HCEC 1CT (cell line): Measurements from ENCODE around the gene LRP5.
"Not testable (repeated sequence)": the region's sequence is repeated elsewhere in the genome, so short reads cannot be mapped to it uniquely, and the experiment has no call there.

Source experiments
- DNase-seq: peaks from one replicate; pipeline ENCODE4 v3.0.0-alpha.2; 2017

The LRP5 gene

GRCh38 chr11:68329978-68330699, 17.7 kb downstream of the LRP5 start:
- DNase-seq = no peak

GRCh38 chr11:68330700-68331337, 18.4 kb downstream of the LRP5 start:
- DNase-seq = no peak

GRCh38 chr11:68331338-68331947, 19.1 kb downstream of the LRP5 start:
- DNase-seq = no peak

- DNase-seq = no peak
Observed at GRCh38 chr11:68332186-68332585, 19.8 kb downstream of the LRP5 start.

- DNase-seq = no peak
Observed at GRCh38 chr11:68333173-68333572, 20.8 kb downstream of the LRP5 start.

DNA sequence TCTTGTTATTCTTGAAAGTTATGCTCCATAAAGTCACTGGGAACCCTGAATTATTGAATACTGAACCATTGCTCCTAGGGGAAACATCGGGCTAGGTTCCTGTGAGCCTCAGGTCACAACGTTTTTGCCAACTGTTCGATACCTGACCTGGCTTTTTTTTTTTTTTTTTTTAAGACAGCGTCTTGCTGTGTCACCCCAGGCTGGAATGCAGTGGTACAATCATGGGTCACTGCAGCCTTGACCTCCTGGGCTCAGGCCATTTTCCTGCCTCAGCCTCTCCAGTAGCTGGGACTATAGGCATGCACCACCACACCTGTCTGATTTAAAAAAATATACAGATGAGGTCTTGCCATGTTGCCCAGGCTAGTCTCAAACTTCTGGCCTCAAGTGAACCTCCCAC, 22.5 kb downstream of the LRP5 start:
- no peak for DNase-seq

- DNase-seq = no peak
Observed at GRCh38 chr11:68335683-68336082, 23.3 kb downstream of the LRP5 start.

DNA sequence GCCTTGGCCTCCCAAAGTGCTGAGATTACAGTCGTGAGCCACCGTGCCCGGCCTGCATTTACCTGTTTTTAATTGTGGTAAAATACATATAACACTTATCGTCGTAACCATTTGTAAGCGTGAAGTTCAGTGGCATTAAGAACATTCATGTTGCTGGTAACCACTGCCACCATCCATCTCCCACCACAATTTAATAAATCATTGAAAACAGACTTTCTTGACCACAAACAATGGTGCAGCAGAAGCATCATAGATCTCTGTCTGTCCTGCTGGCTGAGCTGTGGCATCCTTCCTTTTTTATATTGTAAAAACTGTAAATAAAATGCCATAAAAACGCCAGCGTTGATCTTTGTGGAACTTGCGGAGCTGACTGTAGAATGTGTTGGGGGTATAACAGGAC, 24.3 kb downstream of the LRP5 start:
- no peak for DNase-seq

- no peak for DNase-seq
Observed at GRCh38 chr11:68337399-68337835, 25.0 kb downstream of the LRP5 start.

DNA sequence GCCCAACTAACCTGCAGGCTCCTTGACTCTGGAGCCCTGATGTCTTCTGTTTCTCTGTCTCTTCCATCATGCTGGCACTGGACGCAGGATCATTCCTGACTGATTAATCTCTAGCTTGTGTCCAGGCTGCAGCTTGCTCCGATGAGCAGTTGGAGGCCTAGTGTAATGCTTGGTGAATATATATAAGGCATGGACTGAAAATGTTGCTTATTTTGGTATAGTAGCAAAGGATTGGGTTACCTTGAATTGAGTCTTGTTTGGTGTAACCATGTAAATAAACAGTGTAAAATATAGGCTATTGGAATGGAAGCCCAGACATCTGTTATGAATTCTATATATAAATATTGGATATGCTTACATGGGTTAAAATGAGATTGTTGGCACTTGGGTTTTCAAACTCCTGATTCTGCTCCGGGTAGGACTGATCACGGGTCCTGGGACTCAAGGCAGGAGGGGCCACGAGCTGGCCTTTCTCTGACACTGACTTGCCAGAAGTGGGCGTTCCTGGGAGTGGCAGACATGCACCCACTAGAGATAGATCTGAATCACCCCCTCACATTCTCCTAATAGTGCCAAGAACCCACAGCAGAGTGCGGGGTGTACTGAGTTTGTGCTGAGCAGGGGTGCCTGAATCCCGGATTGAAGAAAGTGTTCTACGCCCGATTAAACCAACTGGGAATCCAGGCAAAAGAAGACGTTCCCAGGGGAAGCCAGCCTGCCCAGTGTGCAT, 25.8 kb downstream of the LRP5 start:
- peak; percentile 21 for DNase-seq

GRCh38 chr11:68340003-68340767, 27.8 kb downstream of the LRP5 start:
- no peak for DNase-seq

- no peak for DNase-seq
Observed at GRCh38 chr11:68340784-68341556, 28.6 kb downstream of the LRP5 start.

- no peak for DNase-seq
Observed at GRCh38 chr11:68341557-68342458, 29.4 kb downstream of the LRP5 start.

- no peak for DNase-seq
Observed at GRCh38 chr11:68342459-68343158, 30.2 kb downstream of the LRP5 start.

GRCh38 chr11:68343761-68344256, 31.4 kb downstream of the LRP5 start:
- DNase-seq = no peak

GRCh38 chr11:68344821-68345220, 32.4 kb downstream of the LRP5 start:
- DNase-seq = not testable (repeated sequence)

GRCh38 chr11:68345776-68346461, 33.5 kb downstream of the LRP5 start:
- DNase-seq = no peak

GRCh38 chr11:68346462-68346790, 34.0 kb downstream of the LRP5 start:
- DNase-seq = no peak

DNA sequence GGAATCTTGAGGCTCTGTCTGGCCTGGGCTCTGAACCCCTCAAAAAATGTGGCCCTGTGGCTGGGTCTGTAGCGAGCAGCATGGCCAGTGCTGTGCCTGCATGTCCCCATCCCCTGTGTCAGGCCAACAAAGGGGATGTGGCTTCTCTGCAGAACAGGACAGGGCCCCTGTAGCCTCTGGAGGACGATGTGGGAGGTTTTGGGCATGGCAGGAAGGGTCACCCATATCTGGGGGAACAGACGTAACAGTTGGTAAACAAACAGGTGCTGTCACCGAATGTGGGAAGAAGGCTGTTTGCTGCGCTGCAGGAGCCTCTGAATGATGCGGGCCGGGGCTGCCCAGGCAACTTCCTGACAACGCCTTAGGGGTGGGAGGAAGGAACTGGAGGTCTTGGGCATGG, 35.0 kb downstream of the LRP5 start:
- no peak for DNase-seq

GRCh38 chr11:68347841-68348240, 35.5 kb downstream of the LRP5 start:
- DNase-seq = no peak
